HCT116 (cell line): ENCODE results near the gene TMEM94. TPM values are rescaled to one million over a fixed set of nuclear protein-coding genes. Genes with fewer than 3 reads are reported as not detected.

ENCODE experiments used
- ATAC-seq: fragments of 200-7000 bp; cut with Tn5 transposase; 2 replicates; pipeline ENCODE4 v1.9.1; 2020; ENCODE audit warnings: mild to moderate bottlenecking, moderate library complexity
- BruUV-seq: library from RNA; stranded (reverse); fragments of 400-500 nt; replicated peaks from 2 replicates; lab custom pipeline; 2021; lab: Mats Ljungman, UMichigan
- CTCF ChIA-PET: fragments of 300-600 bp; sonication (Branson Sonifier 250); formaldehyde crosslinking; loops from one replicate; lab custom pipeline; 2021; ENCODE audit warnings: antibody characterized with exemption; lab: Charles Lee
- POLR2A ChIA-PET: fragments of 300-600, 350-600 bp; sonication (Branson Sonifier 250); formaldehyde crosslinking; loops from one replicate; lab custom pipeline; 2021; ENCODE audit warnings: antibody characterized with exemption; lab: Charles Lee
- RAD21 ChIA-PET, 2 experiments: fragments of 300-600 bp; sonication (Branson Sonifier 250); formaldehyde crosslinking; loops; one replicate each; lab custom pipeline; 2023; ENCODE audit warnings: low total read pairs in 2 of 2; ENCODE audit not compliant: uncharacterized antibody in 2 of 2, unreplicated experiment in 2 of 2, low non-redundant PET in 1 of 2; lab: Charles Lee
- DNase-seq: peaks from one replicate; pipeline ENCODE4 v3.0.0-alpha.2; 2010; ENCODE audit warnings: low read depth, low spot score
- H2AFZ ChIP-seq: fragments of 200-600 bp; shearing (Covaris generic), sonication (generic); 2 replicates; pipeline ENCODE4 v1.6.1; 2017; ENCODE audit warnings: low read depth, mixed run types, mixed read lengths, antibody characterized with exemption, low read length; ENCODE audit not compliant: poor library complexity, severe bottlenecking
- H3K27ac ChIP-seq: 2 replicates; pipeline ENCODE4 v1.5.1; 2012; ENCODE audit warnings: low read depth, low read length
- H3K27me3 ChIP-seq: fragments of 200-600 bp; sonication (generic); 2 replicates; pipeline ENCODE4 v1.6.1; 2016; ENCODE audit warnings: mixed run types, low read length, mixed read lengths; ENCODE audit not compliant: insufficient read depth
- H3K36me3 ChIP-seq, 2 experiments: fragments of 200-500 bp in 1 of 2; fragments of 200-600 bp in 1 of 2; sonication (Bioruptor generic) in 1 of 2; sonication (generic) in 1 of 2; 2 replicates each; pipeline versions ENCODE4 v1.5.1 to v1.6.1; 2014 to 2016; ENCODE audit warnings: low read length in 2 of 2, inconsistent platforms in 1 of 2, mixed read lengths in 1 of 2, mixed run types in 1 of 2; ENCODE audit not compliant: insufficient read depth in 2 of 2, control insufficient read depth in 1 of 2
- H3K4me1 ChIP-seq, 2 experiments: fragments of 200-600 bp in 1 of 2; sonication (generic) in 1 of 2; 2 replicates each; pipeline versions ENCODE4 v1.5.1 to v1.6.1; 2012 to 2017; ENCODE audit warnings: low read length in 2 of 2, inconsistent platforms in 1 of 2, mild to moderate bottlenecking in 1 of 2, mixed read lengths in 1 of 2, mixed run types in 1 of 2, moderate library complexity in 1 of 2; ENCODE audit not compliant: insufficient read depth in 2 of 2, control insufficient read depth in 1 of 2
- H3K4me2 ChIP-seq: fragments of 200-600 bp; sonication (generic); 2 replicates; pipeline ENCODE4 v1.6.1; 2017; ENCODE audit warnings: mixed run types, low read length, mixed read lengths
- H3K4me3 ChIP-seq, 2 experiments: fragments of 200-600 bp in 1 of 2; sonication (generic) in 1 of 2; replicated peaks in 1 of 2; 2 replicates each; pipeline ENCODE4 v1.5.1; 2011 to 2016; ENCODE audit warnings: low read length in 2 of 2, control low read depth in 1 of 2, low read depth in 1 of 2, mild to moderate bottlenecking in 1 of 2, mixed read lengths in 1 of 2, mixed run types in 1 of 2
- H3K79me2 ChIP-seq: fragments of 200-600 bp; sonication (generic); 2 replicates; pipeline ENCODE4 v1.6.1; 2017; ENCODE audit warnings: mild to moderate bottlenecking, mixed run types, low read length, moderate library complexity, mixed read lengths; ENCODE audit not compliant: insufficient read depth
- H3K9ac ChIP-seq: fragments of 200-600 bp; sonication (generic); 2 replicates; pipeline ENCODE4 v1.6.1; 2016; ENCODE audit warnings: low read length, mixed read lengths
- H3K9me2 ChIP-seq: fragments of 200-600 bp; sonication (generic), shearing (Covaris generic); 2 replicates; pipeline ENCODE4 v1.6.1; 2017; ENCODE audit warnings: mixed run types, mild to moderate bottlenecking, moderate library complexity; ENCODE audit not compliant: insufficient read depth
- H3K9me3 ChIP-seq, 2 experiments: fragments of 200-500 bp in 1 of 2; fragments of 200-600 bp in 1 of 2; sonication (Bioruptor generic) in 1 of 2; sonication (generic) in 1 of 2; 2 replicates each; pipeline ENCODE4 v1.6.1; 2014 to 2017; ENCODE audit warnings: low read length in 2 of 2, mixed read lengths in 2 of 2, inconsistent platforms in 1 of 2, low read depth in 1 of 2, mild to moderate bottlenecking in 1 of 2, mixed run types in 1 of 2, moderate library complexity in 1 of 2; ENCODE audit not compliant: control insufficient read depth in 1 of 2, insufficient read depth in 1 of 2
- H4K20me1 ChIP-seq: fragments of 200-600 bp; sonication (generic), shearing (Covaris generic); 2 replicates; pipeline ENCODE4 v1.6.1; 2017; ENCODE audit warnings: mixed run types, mild to moderate bottlenecking, moderate library complexity; ENCODE audit not compliant: insufficient read depth
- ATF3 ChIP-seq: IDR thresholded peaks from 2 replicates; pipeline ENCODE4 v1.6.1; 2012
- CBX3 ChIP-seq: IDR thresholded peaks from 2 replicates; pipeline ENCODE4 v1.6.1; 2012; ENCODE audit warnings: low read depth
- EGR1 ChIP-seq: IDR thresholded peaks from 2 replicates; pipeline ENCODE4 v1.6.1; 2012; ENCODE audit warnings: low read depth
- ELF1 ChIP-seq: IDR thresholded peaks from 2 replicates; pipeline ENCODE4 v1.6.1; 2012; ENCODE audit warnings: low read depth, borderline replicate concordance
- EZH2 ChIP-seq: fragments of 200-600 bp; sonication (generic); IDR thresholded peaks from 2 replicates; pipeline ENCODE4 v1.6.1; 2017; ENCODE audit warnings: antibody characterized with exemption, mixed run types
- POLR2A ChIP-seq: IDR thresholded peaks from 2 replicates; pipeline ENCODE4 v1.7.0; 2011; ENCODE audit warnings: borderline replicate concordance; ENCODE audit not compliant: insufficient read depth, insufficient read length; ENCODE audit errors: extremely low read depth
- SIN3A ChIP-seq: IDR thresholded peaks from 2 replicates; pipeline ENCODE4 v1.6.1; 2012; ENCODE audit warnings: low read depth
- TCF7L2 ChIP-seq: IDR thresholded peaks from 2 replicates; pipeline ENCODE4 v1.7.0; 2011; ENCODE audit warnings: borderline replicate concordance, inconsistent platforms; ENCODE audit not compliant: insufficient read depth, insufficient read length; ENCODE audit errors: extremely low read depth
- YY1 ChIP-seq: IDR thresholded peaks from 2 replicates; pipeline ENCODE4 v1.6.1; 2011; ENCODE audit warnings: low read length, low read depth, moderate library complexity, mild to moderate bottlenecking; ENCODE audit not compliant: insufficient replicate concordance; ENCODE audit errors: extremely low read depth
- ZBTB33 ChIP-seq: IDR thresholded peaks from 2 replicates; pipeline ENCODE4 v1.6.1; 2011; ENCODE audit warnings: mild to moderate bottlenecking, low read length, moderate library complexity; ENCODE audit not compliant: insufficient replicate concordance; ENCODE audit errors: extremely low read depth
- ZFX ChIP-seq: fragments of 450-650 bp; IDR thresholded peaks from 2 replicates; pipeline ENCODE4 v1.6.1; 2017
- ZNF274 ChIP-seq: fragments of 200-500 bp; sonication (Bioruptor generic); IDR thresholded peaks from 2 replicates; pipeline ENCODE4 v1.6.1; 2014; ENCODE audit warnings: mild to moderate bottlenecking, low read depth, low read length, inconsistent platforms
- intact Hi-C: fragments of 100-400 bp; cut with micrococcal nuclease; formaldehyde crosslinking; loops from 2 replicates; pipeline ENCODE4 v1.10.0; 2022
- total RNA-seq: library from RNA; stranded (reverse); gene quantifications from one replicate; pipeline ENCODE4 v1.2.1, GENCODE V29; 2021; ENCODE audit not compliant: unreplicated experiment
- TF ChIP-seq, protein P1 (sequence below), 3 experiments: fragments of 200-600 bp in 1 of 3; sonication (generic) in 1 of 3; IDR thresholded peaks in 2 of 3; conservative IDR thresholded peaks in 1 of 3; 2 replicates each; pipeline ENCODE4 v1.5.1; 2012 to 2017; ENCODE audit warnings: low read depth in 2 of 3, low read length in 2 of 3, antibody characterized with exemption in 1 of 3, borderline replicate concordance in 1 of 3, control low read depth in 1 of 3, mild to moderate bottlenecking in 1 of 3, mixed read lengths in 1 of 3, mixed run types in 1 of 3, moderate library complexity in 1 of 3; ENCODE audit not compliant: insufficient read depth in 1 of 3

The TMEM94 gene
- total RNA-seq, 1 experiment from 2014 or later: 75.4 TPM

DNA sequence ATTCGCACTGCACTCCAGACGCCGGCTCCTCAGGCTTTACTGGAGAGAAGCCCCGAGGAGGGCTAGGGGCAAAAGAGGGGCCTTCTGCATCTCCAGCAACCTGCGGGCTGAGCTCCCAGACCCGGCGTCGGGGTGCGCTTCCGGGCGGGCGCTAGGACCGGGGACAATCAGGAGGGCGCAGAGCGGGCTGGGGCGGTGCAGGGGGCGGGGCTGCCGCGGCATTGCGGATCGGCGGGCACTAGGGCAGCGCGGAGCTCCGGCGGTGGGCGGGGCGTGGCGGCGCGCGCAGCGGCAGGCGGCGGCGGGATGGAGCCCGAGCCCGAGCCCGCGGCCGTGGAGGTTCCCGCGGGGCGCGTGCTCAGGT is 59.8 kb downstream of the TMEM94 start, which contains the start of gene TSEN54 (continued):
- TF ChIP-seq, protein P1, sequence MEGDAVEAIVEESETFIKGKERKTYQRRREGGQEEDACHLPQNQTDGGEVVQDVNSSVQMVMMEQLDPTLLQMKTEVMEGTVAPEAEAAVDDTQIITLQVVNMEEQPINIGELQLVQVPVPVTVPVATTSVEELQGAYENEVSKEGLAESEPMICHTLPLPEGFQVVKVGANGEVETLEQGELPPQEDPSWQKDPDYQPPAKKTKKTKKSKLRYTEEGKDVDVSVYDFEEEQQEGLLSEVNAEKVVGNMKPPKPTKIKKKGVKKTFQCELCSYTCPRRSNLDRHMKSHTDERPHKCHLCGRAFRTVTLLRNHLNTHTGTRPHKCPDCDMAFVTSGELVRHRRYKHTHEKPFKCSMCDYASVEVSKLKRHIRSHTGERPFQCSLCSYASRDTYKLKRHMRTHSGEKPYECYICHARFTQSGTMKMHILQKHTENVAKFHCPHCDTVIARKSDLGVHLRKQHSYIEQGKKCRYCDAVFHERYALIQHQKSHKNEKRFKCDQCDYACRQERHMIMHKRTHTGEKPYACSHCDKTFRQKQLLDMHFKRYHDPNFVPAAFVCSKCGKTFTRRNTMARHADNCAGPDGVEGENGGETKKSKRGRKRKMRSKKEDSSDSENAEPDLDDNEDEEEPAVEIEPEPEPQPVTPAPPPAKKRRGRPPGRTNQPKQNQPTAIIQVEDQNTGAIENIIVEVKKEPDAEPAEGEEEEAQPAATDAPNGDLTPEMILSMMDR (IDR thresholded peaks at IDR 0.05 in 2 of 3, conservative IDR thresholded peaks at IDR 0.05 in 1 of 3; ENCODE audit: borderline replicate concordance in 1 of 3, insufficient read depth in 1 of 3, low read depth in 2 of 3, low read length in 2 of 3): no peak
- no peak for TF ChIP-seq ATF3
- no peak for TF ChIP-seq ZNF274
- TF ChIP-seq POLR2A: no peak
- no peak for TF ChIP-seq ZFX
- TF ChIP-seq CBX3: peak; percentile 94
- no peak for TF ChIP-seq TCF7L2
- peak; percentile 82 for TF ChIP-seq YY1
- TF ChIP-seq EZH2: no peak
- TF ChIP-seq, all 23 proteins: peak for 8

- ChIA-PET POLR2A (interaction anchor here (0.5 to 1.8 kb wide), 7 partner anchors 8 to 437 kb away, joined by 3 to 15 read pairs (median 5); partner anchors contain the start of gene LLGL2), RAD21 (interaction anchor here (0.7 to 1.5 kb wide), 4 partner anchors 8 to 231 kb away, joined by 3 to 10 read pairs (median 6); partner anchors contain the start of gene LLGL2 (in 2 of the 2)), CTCF (interaction anchor here (0.6 to 2.6 kb wide), 27 partner anchors 8 to 1121 kb away, joined by 3 to 39 read pairs (median 4); partner anchors contain the start of genes GALK1, GGA3, GRB2 and LLGL2)
- no TSS peak for BruUV-seq
- DNase-seq (no peak), ATAC-seq (peak; percentile 5)
- Histone ChIP-seq H3K9me2 (no peaks in the 10 kb centered on the region), H3K9ac (peak overlapping the region; percentile 84), H3K27ac (peak overlapping the region; percentile 86), H3K9me3 (no peaks in the 10 kb centered on the region), H3K4me3 (peak overlapping the region; percentile 83 to 91), H3K36me3 (peaks cover 14 to 42% of the 10 kb centered on the region in 2 experiments), H2AFZ (no peak overlapping the region), H3K4me1 (peaks cover 21 to 56% of the 10 kb centered on the region in 2 experiments), H3K27me3 (no peaks in the 10 kb centered on the region), H4K20me1 (no peaks in the 10 kb centered on the region; the same call in 1 of the 2 replicates), H3K4me2 (peak overlapping the region; percentile 95), H3K79me2 (peaks cover 62% of the 10 kb centered on the region)
- intact Hi-C loops: loop anchor here (1.0 to 10.0 kb wide), 6 partner anchors 9 to 244 kb away; partner anchors contain the start of genes LLGL2, MIF4GD and SMIM5
- TF ChIP-seq ATF3 (no peak), YY1 (no peak), EGR1 (peak; percentile 65; the same call in 1 of the 2 replicates), SIN3A (no peak; the same call in 1 of the 2 replicates), ZNF274 (no peak), EZH2 (no peak), ELF1 (no peak), CBX3 (no peak), POLR2A (no peak), ZBTB33 (no peak)
- TF ChIP-seq, protein P1 (IDR thresholded peaks at IDR 0.05 in 2 of 3, conservative IDR thresholded peaks at IDR 0.05 in 1 of 3; ENCODE audit: borderline replicate concordance in 1 of 3, insufficient read depth in 1 of 3, low read depth in 2 of 3, low read length in 2 of 3): no peak
These were observed 60.3 kb downstream of the TMEM94 start for GRCh38 chr17:75516619-75517296.
